ENCODE data around the gene RNF123.
A peak's percentile ranks its signal among the peaks of the same experiment; 100 is the strongest.

Gene RNF123

DNA sequence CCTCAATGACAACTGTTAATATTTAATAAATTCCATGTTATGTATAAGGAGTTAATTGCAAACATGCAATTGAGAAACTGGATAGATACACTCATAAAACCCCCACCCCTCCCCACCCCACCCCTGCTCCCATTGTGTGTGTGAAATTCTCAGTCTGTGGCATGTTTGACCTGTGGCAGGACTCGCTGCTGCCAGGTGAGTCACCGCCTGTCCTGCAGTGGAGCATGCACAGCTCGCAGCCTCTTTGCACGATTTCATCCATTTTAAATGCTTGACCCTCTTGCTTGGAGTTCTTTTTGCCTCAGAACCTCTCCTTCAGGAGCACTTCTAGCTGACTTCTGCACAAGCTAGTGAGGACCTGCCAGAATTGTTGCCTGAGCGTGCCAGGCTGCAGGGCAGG is 20.5 kb upstream of the RNF123 start:
- Histone ChIP-seq H3K4me3 (ENCODE audit: low read length) (no peak overlapping the region), H3K27ac (ENCODE audit: low read length) (no peak overlapping the region), H3K4me1 (ENCODE audit: control insufficient read depth, insufficient read depth, low read length) (peaks cover 1% of the 10 kb centered on the region; the same call in 1 of the 2 replicates), H3K36me3 (ENCODE audit: control insufficient read depth, insufficient read depth, low read length) (no peaks in the 10 kb centered on the region), H3K9me3 (ENCODE audit: control insufficient read depth, insufficient read depth, low read length) (no peaks in the 10 kb centered on the region), H3K27me3 (ENCODE audit: control insufficient read depth, insufficient read depth, low read length) (no peaks in the 10 kb centered on the region)
- no peak for DNase-seq (ENCODE audit: low read depth, low spot score)
- WGBS (ENCODE audit: insufficient coverage, insufficient read length) = no CpG with 5 or more reads among the region's 5 CpGs

DNA sequence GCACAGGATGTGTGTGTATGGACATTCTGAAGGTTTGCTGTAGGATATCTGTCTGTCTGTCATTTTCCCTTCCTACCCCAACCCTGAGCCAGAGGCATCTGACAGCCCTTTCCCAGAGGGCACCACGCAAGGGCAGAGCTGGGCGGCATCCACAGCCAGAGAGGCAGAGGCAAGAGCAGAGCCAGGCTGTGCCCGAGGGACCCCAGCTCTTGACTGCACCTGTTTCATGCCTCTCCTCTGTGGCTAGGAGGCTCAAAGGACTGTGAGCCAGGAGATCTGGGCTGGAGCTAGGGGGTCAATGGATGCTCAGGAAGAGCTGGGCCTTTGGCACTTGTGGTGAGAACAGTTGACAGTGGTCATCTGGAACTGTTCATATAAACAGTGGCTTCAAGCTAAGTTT is 20.0 kb upstream of the RNF123 start:
- Histone ChIP-seq H3K9me3 (ENCODE audit: control insufficient read depth, insufficient read depth, low read length) (no peaks in the 10 kb centered on the region), H3K4me3 (ENCODE audit: low read length) (no peak overlapping the region), H3K27ac (ENCODE audit: low read length) (no peak overlapping the region), H3K36me3 (ENCODE audit: control insufficient read depth, insufficient read depth, low read length) (no peaks in the 10 kb centered on the region), H3K27me3 (ENCODE audit: control insufficient read depth, insufficient read depth, low read length) (no peaks in the 10 kb centered on the region), H3K4me1 (ENCODE audit: control insufficient read depth, insufficient read depth, low read length) (peaks cover 1% of the 10 kb centered on the region; the same call in 1 of the 2 replicates)
- DNase-seq (ENCODE audit: low read depth, low spot score) = no peak
- no CpG with 5 or more reads among the region's 3 CpGs for WGBS (ENCODE audit: insufficient coverage, insufficient read length)

DNA sequence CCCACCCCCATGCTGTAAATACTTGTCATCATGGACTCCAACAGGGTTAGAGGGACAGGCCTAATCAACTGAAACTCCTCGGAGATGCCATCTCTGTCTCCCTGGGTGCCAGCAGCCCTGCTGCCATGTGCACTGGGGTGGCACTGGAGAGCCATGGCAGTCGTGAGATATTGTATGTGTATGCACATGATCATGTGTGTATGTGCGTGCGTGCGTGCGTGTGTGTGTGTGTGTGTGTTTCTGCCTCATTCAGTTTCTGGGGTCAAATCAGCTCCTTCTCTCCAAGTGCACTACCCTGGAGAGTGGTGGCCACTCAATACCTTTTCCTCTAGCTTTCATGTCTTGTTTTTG is 18.4 kb upstream of the RNF123 start:
- peaks cover 1% of the 10 kb centered on the region; the same call in 1 of the 2 replicates for H3K4me1 ChIP-seq (ENCODE audit: control insufficient read depth, insufficient read depth, low read length)

DNA sequence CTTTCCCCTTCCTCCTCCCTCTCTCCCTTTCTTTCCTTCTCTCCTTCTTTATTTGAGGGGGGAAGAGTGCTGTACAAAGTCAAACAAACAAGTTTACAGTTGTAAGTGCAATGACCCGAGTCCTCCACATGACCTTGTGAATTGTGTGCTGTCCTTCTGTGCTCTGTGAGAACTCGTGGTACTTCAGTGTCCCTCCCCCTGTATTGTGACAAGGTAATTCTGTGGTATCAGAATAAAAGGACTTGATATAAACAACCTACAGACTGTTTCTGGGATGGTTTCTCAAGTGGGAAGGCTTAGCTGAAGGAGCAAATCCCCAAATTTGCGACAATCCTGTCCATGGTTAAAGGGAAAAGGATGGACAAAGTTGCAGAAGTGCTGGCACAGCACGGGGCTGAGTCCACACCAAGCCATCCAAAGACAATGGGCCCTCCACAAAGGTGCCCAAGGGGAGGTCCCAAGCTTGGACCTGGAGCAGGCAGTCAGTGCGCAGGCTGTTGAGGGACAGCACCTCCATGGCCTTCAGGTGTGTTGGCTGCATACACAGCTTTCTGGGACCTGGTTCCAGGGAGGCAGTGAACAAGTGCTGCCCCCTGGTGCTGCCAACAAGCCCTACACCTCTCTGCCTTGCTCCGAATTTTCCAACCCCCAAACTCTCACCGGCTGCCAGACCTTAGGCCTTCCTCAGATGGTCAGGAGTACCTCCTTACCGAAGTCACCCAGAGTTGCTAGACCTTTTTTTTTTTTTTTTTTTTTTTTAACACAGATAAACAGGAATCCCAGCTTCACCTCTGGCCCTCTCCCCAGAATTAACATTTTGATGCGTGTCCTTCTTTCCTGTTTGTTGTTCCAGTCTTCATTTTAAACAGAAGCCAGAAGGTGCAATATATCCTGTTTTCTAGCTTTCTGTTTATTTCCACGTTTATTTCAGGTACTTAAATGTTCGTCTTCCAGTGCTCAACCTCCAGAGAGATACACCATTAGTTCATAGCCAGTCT is 17.8 kb upstream of the RNF123 start:
- peak; percentile 88 for DNase-seq (ENCODE audit: low read depth, low spot score)
- no CpG with 5 or more reads among the region's 11 CpGs for WGBS (ENCODE audit: insufficient coverage, insufficient read length)

More for the DNA sequence above, 18.4 kb upstream of the RNF123 start:
- WGBS (ENCODE audit: insufficient coverage, insufficient read length) = no CpG with 5 or more reads among the region's 6 CpGs
- no peak for DNase-seq (ENCODE audit: low read depth, low spot score)
- Histone ChIP-seq H3K4me3 (ENCODE audit: low read length) (no peak overlapping the region), H3K27ac (ENCODE audit: low read length) (no peak overlapping the region), H3K27me3 (ENCODE audit: control insufficient read depth, insufficient read depth, low read length) (no peaks in the 10 kb centered on the region), H3K36me3 (ENCODE audit: control insufficient read depth, insufficient read depth, low read length) (peaks cover 3% of the 10 kb centered on the region; the same call in 1 of the 2 replicates), H3K9me3 (ENCODE audit: control insufficient read depth, insufficient read depth, low read length) (no peaks in the 10 kb centered on the region)

DNA sequence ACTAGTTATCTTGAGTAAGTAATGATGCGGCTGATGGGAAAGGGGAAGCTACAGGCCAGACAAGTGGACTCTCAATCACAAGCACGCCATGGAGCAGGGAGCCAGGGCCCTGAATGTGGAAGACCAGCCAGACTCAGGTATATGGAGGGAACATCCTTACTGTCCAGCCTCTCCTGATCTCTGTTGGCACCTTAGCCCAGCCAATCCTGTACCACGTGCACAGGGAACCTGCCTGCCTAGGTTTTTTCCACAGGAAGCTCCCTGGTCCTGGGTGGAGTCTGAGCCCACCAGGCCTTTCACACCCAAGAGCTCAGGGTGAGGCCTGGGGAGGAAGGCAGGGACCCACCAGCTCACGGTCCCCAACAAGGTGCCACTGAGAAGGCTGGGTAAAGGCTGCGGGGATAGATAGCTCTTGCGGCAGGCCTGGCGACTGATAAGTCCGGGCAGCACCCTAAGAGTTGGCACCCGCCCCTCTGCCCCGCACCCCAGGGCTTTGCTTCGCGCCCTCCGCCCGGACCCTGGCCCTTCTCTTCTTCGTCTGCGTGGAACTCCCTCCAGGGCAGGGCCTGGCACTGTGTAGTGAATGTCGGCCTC is 16.1 kb upstream of the RNF123 start:
- H3K4me1 ChIP-seq (ENCODE audit: control insufficient read depth, insufficient read depth, low read length) = peaks cover 1% of the 10 kb centered on the region; the same call in 1 of the 2 replicates
- WGBS (ENCODE audit: insufficient coverage, insufficient read length) = no CpG with 5 or more reads among the region's 17 CpGs
- H3K4me3 ChIP-seq (ENCODE audit: low read length) = peak overlapping the region; percentile 68; the same call in 1 of the 2 replicates
- no peaks in the 10 kb centered on the region for H3K27me3 ChIP-seq (ENCODE audit: control insufficient read depth, insufficient read depth, low read length)
- H3K9me3 ChIP-seq (ENCODE audit: control insufficient read depth, insufficient read depth, low read length) = no peaks in the 10 kb centered on the region
- DNase-seq (ENCODE audit: low read depth, low spot score) = no peak
- no peak overlapping the region for H3K27ac ChIP-seq (ENCODE audit: low read length)
- peaks cover 25% of the 10 kb centered on the region for H3K36me3 ChIP-seq (ENCODE audit: control insufficient read depth, insufficient read depth, low read length)

More for the DNA sequence above, 17.8 kb upstream of the RNF123 start:
- Histone ChIP-seq H3K27ac (ENCODE audit: low read length) (no peak overlapping the region), H3K4me1 (ENCODE audit: control insufficient read depth, insufficient read depth, low read length) (peaks cover 1% of the 10 kb centered on the region; the same call in 1 of the 2 replicates), H3K27me3 (ENCODE audit: control insufficient read depth, insufficient read depth, low read length) (no peaks in the 10 kb centered on the region), H3K4me3 (ENCODE audit: low read length) (no peak overlapping the region), H3K36me3 (ENCODE audit: control insufficient read depth, insufficient read depth, low read length) (peaks cover 9% of the 10 kb centered on the region), H3K9me3 (ENCODE audit: control insufficient read depth, insufficient read depth, low read length) (no peaks in the 10 kb centered on the region)

DNA sequence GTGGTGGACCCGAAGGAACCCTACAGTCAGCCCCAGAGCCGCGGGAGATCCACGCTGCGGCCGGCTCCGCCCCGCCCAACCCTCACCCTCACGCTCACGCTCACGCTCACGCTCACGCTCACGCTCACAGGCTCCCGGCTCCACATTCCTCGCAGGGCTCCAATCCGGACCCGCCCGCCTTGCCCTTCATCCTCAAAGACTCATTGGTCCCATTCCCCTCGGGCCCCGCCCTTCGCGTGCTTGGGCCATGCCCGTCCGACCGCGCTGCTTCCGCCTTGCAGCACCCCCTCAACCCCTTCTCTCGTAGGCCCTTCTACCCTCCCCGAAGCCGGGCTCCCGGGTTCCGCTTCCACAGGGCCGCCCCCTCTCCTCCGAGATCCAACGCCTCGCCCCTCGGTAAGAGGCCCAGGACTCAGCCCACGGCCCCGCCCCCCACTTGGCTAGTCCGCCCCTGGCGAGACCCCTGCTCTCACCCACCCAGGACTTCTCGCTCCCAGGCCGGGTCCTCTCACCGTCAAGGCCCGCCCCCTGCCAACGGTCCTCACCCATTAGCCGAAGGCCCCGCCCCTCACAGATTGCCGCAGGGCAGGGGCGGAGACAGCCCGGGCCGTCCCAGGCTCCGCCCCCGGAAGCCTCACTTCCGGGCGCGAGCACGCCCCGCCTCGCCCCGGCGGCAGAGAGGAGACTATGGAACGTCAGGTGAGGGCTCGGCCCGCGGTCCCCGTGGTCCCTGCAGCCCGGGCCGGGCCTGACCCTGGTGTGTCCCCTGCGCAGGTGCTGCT is 15.5 kb upstream of the RNF123 start, which contains the start of gene APEH:
Gene APEH (plus strand): TSS at position 637 of the 782 bp plus-strand sequence. CDS start 51 bp downstream, at position 688.
- Histone ChIP-seq H3K4me3 (ENCODE audit: low read length) (peak within 1 kb of the TSS; percentile 68), H3K27me3 (ENCODE audit: control insufficient read depth, insufficient read depth, low read length) (no peaks in the 10 kb centered on the region), H3K27ac (ENCODE audit: low read length) (no peak within 1 kb of the TSS), H3K4me1 (ENCODE audit: control insufficient read depth, insufficient read depth, low read length) (peaks cover 1% of the 10 kb centered on the region; the same call in 1 of the 2 replicates), H3K36me3 (ENCODE audit: control insufficient read depth, insufficient read depth, low read length) (peaks cover 30% of the 10 kb centered on the region), H3K9me3 (ENCODE audit: control insufficient read depth, insufficient read depth, low read length) (no peaks in the 10 kb centered on the region)
- no CpG with 5 or more reads among the region's 71 CpGs for WGBS (ENCODE audit: insufficient coverage, insufficient read length)
- DNase-seq (ENCODE audit: low read depth, low spot score) = peak; percentile 93

DNA sequence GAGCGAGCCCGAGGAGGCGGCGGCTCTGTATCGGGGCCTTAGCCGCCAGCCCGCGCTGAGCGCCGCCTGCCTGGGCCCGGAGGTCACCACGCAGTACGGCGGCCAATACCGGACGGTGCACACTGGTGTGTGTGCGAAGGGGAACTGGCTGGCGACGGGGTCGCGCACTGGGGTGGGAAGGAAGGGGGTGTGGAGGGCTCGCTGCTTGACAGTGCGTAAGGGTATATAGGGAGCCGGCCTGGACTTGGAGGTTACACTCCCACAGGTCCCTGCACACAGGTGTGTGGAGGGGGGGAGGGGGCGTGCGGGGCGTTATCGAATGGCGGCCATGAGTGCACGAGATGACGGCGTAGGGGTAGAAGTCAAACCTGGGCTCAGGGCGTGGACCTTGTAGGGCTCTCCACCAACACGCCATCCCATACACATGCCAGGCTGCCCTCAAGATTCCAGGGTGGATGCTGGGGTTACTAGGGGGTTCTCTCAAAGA is 14.8 kb upstream of the RNF123 start:
- Histone ChIP-seq H3K27ac (ENCODE audit: low read length) (no peak overlapping the region), H3K36me3 (ENCODE audit: control insufficient read depth, insufficient read depth, low read length) (peaks cover 37% of the 10 kb centered on the region), H3K4me3 (ENCODE audit: low read length) (peak overlapping the region; percentile 68), H3K27me3 (ENCODE audit: control insufficient read depth, insufficient read depth, low read length) (no peaks in the 10 kb centered on the region), H3K4me1 (ENCODE audit: control insufficient read depth, insufficient read depth, low read length) (peaks cover 1% of the 10 kb centered on the region; the same call in 1 of the 2 replicates), H3K9me3 (ENCODE audit: control insufficient read depth, insufficient read depth, low read length) (no peaks in the 10 kb centered on the region)
- no CpG with 5 or more reads among the region's 34 CpGs for WGBS (ENCODE audit: insufficient coverage, insufficient read length)
- no peak for DNase-seq (ENCODE audit: low read depth, low spot score)

DNA sequence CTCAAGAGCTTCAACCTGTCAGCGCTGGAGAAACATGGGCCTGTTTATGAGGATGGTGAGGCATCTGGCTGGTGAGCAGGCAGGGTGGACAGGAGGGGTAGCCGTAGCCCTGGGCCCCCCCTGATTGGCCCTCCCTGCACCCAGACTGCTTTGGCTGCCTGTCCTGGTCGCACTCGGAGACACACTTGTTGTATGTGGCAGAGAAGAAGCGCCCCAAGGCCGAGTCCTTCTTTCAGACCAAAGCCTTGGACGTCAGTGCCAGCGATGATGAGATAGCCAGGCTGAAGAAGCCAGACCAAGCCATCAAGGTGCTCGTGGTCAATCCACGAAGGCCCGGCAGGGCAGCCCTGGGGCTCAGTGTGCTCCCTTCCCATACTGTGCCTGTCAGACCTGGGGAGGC is 13.4 kb upstream of the RNF123 start:
- H3K27me3 ChIP-seq (ENCODE audit: control insufficient read depth, insufficient read depth, low read length) = no peaks in the 10 kb centered on the region
- WGBS (ENCODE audit: insufficient coverage, insufficient read length) = no CpG with 5 or more reads among the region's 11 CpGs
- peaks cover 1% of the 10 kb centered on the region; the same call in 1 of the 2 replicates for H3K4me1 ChIP-seq (ENCODE audit: control insufficient read depth, insufficient read depth, low read length)
- no peak overlapping the region for H3K27ac ChIP-seq (ENCODE audit: low read length)
- no peak for DNase-seq (ENCODE audit: low read depth, low spot score)
- H3K36me3 ChIP-seq (ENCODE audit: control insufficient read depth, insufficient read depth, low read length) = peaks cover 48% of the 10 kb centered on the region
- H3K9me3 ChIP-seq (ENCODE audit: control insufficient read depth, insufficient read depth, low read length) = no peaks in the 10 kb centered on the region
- no peak overlapping the region for H3K4me3 ChIP-seq (ENCODE audit: low read length)

DNA sequence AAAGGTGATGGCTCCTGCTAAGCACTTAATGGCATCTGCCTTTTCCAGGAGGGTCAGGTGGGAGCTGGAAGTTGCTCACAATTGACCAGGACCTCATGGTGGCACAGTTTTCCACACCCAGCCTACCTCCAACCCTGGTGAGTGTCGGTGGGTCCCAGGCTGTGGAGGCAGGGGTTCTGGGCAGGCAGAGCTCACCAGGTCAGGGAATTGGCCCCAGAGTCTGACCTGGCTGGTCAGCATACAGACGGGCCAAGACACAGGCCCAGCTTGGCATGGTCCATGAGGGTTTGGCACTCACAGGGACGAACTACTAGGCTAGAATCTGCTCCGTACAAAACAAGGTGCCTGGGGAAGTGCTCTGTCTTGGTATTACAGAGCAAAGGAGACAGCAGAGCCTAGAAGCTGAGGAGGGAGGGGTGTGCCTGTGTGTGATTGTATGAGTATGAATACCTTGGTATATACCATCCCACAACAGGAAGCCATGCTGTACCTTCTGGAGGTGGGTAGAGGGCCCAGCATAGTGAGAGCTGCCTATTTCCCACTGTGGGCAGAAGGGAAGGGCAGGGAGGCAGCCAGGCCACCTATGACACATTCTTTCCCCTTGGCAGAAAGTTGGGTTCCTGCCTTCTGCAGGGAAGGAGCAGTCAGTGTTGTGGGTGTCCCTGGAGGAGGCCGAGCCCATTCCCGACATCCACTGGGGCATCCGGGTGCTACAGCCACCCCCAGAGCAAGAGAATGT is 8.7 kb upstream of the RNF123 start:
- H3K27ac ChIP-seq (ENCODE audit: low read length) = no peak overlapping the region
- H3K36me3 ChIP-seq (ENCODE audit: control insufficient read depth, insufficient read depth, low read length) = peaks cover 74% of the 10 kb centered on the region
- no peaks in the 10 kb centered on the region for H3K9me3 ChIP-seq (ENCODE audit: control insufficient read depth, insufficient read depth, low read length)
- no CpG with 5 or more reads among the region's 7 CpGs for WGBS (ENCODE audit: insufficient coverage, insufficient read length)
- no peak for DNase-seq (ENCODE audit: low read depth, low spot score)
- no peak overlapping the region for H3K4me3 ChIP-seq (ENCODE audit: low read length)
- no peaks in the 10 kb centered on the region for H3K4me1 ChIP-seq (ENCODE audit: control insufficient read depth, insufficient read depth, low read length)
- no peaks in the 10 kb centered on the region for H3K27me3 ChIP-seq (ENCODE audit: control insufficient read depth, insufficient read depth, low read length)
